IPS-15b (cell line): ENCODE measurements around the gene VSTM2B.

Experiments
- H3K27me3 ChIP-seq: one replicate; pipeline ENCODE4 v1.6.1; 2013; ENCODE audit warnings: low read length; ENCODE audit not compliant: control insufficient read depth, insufficient read depth
- H3K36me3 ChIP-seq: one replicate; pipeline ENCODE4 v1.6.1; 2013; ENCODE audit warnings: low read length; ENCODE audit not compliant: control insufficient read depth, insufficient read depth
- H3K4me1 ChIP-seq: one replicate; pipeline ENCODE4 v1.6.1; 2013; ENCODE audit warnings: mild to moderate bottlenecking, low read length; ENCODE audit not compliant: control insufficient read depth, insufficient read depth
- H3K4me3 ChIP-seq: one replicate; pipeline ENCODE4 v1.5.1; 2013; ENCODE audit warnings: low read depth, low read length
- H3K9ac ChIP-seq: one replicate; pipeline ENCODE4 v1.6.1; 2013; ENCODE audit warnings: low read depth, mild to moderate bottlenecking, low read length
- H3K9me3 ChIP-seq: one replicate; pipeline ENCODE4 v1.6.1; 2013; ENCODE audit warnings: mild to moderate bottlenecking, low read length; ENCODE audit not compliant: control insufficient read depth, insufficient read depth

Gene VSTM2B

GRCh38 chr19:29535214-29535831, 9.5 kb downstream of the VSTM2B start:
- no peaks in the 10 kb centered on the region for H3K36me3 ChIP-seq
- no peak overlapping the region for H3K4me3 ChIP-seq
- H3K9ac ChIP-seq = no peak overlapping the region
- H3K27me3 ChIP-seq = peaks cover 14% of the 10 kb centered on the region
- no peaks in the 10 kb centered on the region for H3K9me3 ChIP-seq
- no peaks in the 10 kb centered on the region for H3K4me1 ChIP-seq

GRCh38 chr19:29535984-29536508, 10.3 kb downstream of the VSTM2B start:
- no peaks in the 10 kb centered on the region for H3K4me1 ChIP-seq
- H3K36me3 ChIP-seq = no peaks in the 10 kb centered on the region
- peaks cover 8% of the 10 kb centered on the region for H3K27me3 ChIP-seq
- no peaks in the 10 kb centered on the region for H3K9me3 ChIP-seq
- no peak overlapping the region for H3K9ac ChIP-seq
- no peak overlapping the region for H3K4me3 ChIP-seq

DNA sequence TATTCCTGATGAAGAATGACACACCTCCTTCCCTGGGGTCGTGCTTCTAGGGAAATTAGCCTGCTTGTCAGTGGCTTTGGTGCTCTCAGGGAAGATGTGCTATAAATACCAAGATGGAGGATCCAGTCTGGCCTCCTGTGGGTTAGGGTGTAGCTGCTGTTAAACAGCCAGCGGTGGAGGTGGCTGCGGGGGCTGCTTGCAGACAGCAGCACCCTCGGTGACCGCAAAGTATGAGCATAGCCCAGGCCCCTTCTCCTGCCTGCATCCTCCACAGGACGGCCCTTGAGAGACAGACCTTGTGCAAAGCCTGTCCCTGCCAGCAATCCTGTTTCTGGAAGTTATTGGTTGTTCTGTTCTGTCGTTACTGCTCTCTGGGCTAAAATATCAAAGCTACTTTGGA, 11.4 kb downstream of the VSTM2B start:
- no peaks in the 10 kb centered on the region for H3K4me1 ChIP-seq

GRCh38 chr19:29537601-29538000, 11.8 kb downstream of the VSTM2B start:
- H3K4me3 ChIP-seq = no peak overlapping the region
- no peaks in the 10 kb centered on the region for H3K27me3 ChIP-seq
- H3K36me3 ChIP-seq = no peaks in the 10 kb centered on the region
- no peaks in the 10 kb centered on the region for H3K9me3 ChIP-seq
- H3K9ac ChIP-seq = no peak overlapping the region
- H3K4me1 ChIP-seq = no peaks in the 10 kb centered on the region

More for the DNA sequence above, 11.4 kb downstream of the VSTM2B start:
- H3K9ac ChIP-seq = no peak overlapping the region
- H3K4me3 ChIP-seq = no peak overlapping the region
- H3K36me3 ChIP-seq = no peaks in the 10 kb centered on the region
- H3K27me3 ChIP-seq = no peaks in the 10 kb centered on the region
- no peaks in the 10 kb centered on the region for H3K9me3 ChIP-seq

DNA sequence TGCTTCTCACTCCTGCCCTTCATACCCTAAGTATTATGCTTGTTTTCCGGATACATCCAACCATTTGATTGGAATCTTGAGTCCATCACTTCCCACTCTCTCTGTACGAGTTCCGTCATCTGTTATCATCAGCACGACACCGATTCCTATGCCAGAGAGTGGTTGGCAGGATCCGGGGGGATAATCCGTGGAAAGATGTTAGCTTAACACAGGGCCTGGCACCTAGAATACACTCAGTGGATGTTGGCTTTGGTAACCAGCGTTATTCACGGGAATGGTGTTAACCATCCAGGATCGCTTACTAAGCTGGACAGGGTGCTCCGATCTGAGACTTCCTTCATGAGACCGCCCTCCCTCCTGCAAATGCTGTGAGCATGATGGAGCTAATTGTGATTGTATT, 12.4 kb downstream of the VSTM2B start:
- H3K4me1 ChIP-seq = no peaks in the 10 kb centered on the region
- H3K4me3 ChIP-seq = no peak overlapping the region
- no peaks in the 10 kb centered on the region for H3K9me3 ChIP-seq
- no peak overlapping the region for H3K9ac ChIP-seq
- H3K27me3 ChIP-seq = no peaks in the 10 kb centered on the region
- no peaks in the 10 kb centered on the region for H3K36me3 ChIP-seq

DNA sequence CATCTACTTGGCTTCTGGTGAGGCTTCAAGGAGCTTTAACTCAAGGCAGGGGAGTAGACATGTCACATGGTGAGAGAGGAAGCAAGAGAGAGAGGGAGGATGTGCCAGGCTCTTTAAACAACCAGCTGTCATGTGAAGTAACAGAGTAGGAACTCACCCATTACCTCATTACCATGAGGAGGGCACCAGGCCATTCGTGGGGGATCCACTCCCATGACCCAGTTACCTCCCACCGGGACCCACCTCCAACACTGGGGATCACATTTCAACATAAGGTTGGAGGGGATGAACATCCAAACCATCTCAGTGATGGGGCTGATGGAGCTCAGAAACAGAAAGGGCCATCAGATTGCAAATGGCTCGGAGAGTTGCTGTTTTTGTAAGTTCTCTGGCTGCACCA, 12.9 kb downstream of the VSTM2B start:
- Histone ChIP-seq H3K9me3 (no peaks in the 10 kb centered on the region), H3K9ac (no peak overlapping the region), H3K36me3 (no peaks in the 10 kb centered on the region), H3K27me3 (no peaks in the 10 kb centered on the region), H3K4me1 (no peaks in the 10 kb centered on the region), H3K4me3 (no peak overlapping the region)

DNA sequence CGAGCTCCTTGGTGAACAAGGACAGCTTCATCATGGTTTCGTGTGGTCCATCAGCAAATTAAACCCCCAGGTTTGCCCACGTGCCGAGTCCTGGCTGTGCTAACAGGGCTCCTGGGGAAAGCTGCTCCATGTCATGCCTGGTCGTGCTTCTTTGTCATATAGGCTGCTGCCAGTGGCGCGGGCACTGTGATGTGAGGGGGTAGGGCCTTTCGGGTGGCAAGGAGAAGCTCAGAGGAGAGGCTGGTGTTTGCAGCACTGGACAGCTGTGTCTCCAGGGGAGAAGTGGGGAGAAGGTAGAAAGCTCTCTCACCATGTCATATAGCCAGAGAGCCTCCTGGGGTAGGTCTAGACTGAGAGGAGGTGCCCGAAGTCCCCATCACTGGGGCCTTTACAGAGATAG, 13.3 kb downstream of the VSTM2B start:
- Histone ChIP-seq H3K36me3 (no peaks in the 10 kb centered on the region), H3K4me3 (no peak overlapping the region), H3K27me3 (no peaks in the 10 kb centered on the region), H3K4me1 (no peaks in the 10 kb centered on the region), H3K9me3 (no peaks in the 10 kb centered on the region), H3K9ac (no peak overlapping the region)

- H3K4me3 ChIP-seq = no peak overlapping the region
- H3K4me1 ChIP-seq = no peaks in the 10 kb centered on the region
- H3K36me3 ChIP-seq = no peaks in the 10 kb centered on the region
- H3K9ac ChIP-seq = no peak overlapping the region
- no peaks in the 10 kb centered on the region for H3K27me3 ChIP-seq
- no peaks in the 10 kb centered on the region for H3K9me3 ChIP-seq
Observed at GRCh38 chr19:29539670-29540069, 13.9 kb downstream of the VSTM2B start.

GRCh38 chr19:29540114-29540513, 14.3 kb downstream of the VSTM2B start:
- no peaks in the 10 kb centered on the region for H3K36me3 ChIP-seq
- no peak overlapping the region for H3K9ac ChIP-seq
- H3K4me3 ChIP-seq = no peak overlapping the region
- H3K9me3 ChIP-seq = no peaks in the 10 kb centered on the region
- H3K4me1 ChIP-seq = no peaks in the 10 kb centered on the region
- no peaks in the 10 kb centered on the region for H3K27me3 ChIP-seq

DNA sequence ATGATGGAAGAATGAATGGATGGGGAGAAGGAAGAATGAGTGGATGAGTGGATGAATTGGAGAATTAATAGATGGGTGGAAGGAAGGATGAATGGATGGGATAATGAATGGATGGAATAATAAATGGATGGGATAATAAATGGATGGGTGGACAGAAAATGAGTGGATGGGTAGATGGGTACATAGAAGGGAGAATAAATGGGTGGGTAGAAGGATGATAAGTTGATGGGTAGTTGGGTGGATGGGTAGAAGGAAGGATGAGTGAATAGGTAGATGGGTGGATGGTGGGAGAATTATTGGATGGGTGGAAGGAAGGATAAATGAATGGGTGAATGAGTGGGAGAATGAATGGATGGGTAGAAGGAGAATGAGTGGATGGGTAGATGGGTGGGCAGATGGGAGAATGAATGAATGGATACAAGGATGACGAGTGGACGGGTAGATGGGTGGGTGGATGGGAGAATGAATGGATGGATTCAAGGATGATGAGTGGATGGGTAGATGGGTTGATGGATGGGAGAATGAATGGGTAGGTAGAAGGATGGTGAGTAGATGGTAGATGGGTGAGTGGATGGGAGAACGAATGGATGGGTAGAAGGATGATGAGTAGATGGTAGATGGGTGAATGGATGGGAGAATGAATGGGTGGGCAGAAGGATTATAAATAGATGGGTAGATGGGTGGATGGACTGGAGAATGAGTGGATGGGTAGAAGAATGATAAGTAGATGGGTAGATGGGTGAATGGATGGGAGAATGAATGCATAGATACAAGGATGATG, 15.9 kb downstream of the VSTM2B start:
- H3K36me3 ChIP-seq = no peaks in the 10 kb centered on the region
- no peaks in the 10 kb centered on the region for H3K4me1 ChIP-seq
- no peaks in the 10 kb centered on the region for H3K27me3 ChIP-seq
- no peak overlapping the region for H3K9ac ChIP-seq
- H3K4me3 ChIP-seq = no peak overlapping the region
- H3K9me3 ChIP-seq = no peaks in the 10 kb centered on the region

- Histone ChIP-seq H3K9ac (no peak overlapping the region), H3K36me3 (no peaks in the 10 kb centered on the region), H3K4me3 (no peak overlapping the region), H3K4me1 (no peaks in the 10 kb centered on the region), H3K27me3 (no peaks in the 10 kb centered on the region), H3K9me3 (no peaks in the 10 kb centered on the region)
Observed at GRCh38 chr19:29542327-29542726, 16.5 kb downstream of the VSTM2B start.

GRCh38 chr19:29542776-29543175, 17.0 kb downstream of the VSTM2B start:
- Histone ChIP-seq H3K27me3 (no peaks in the 10 kb centered on the region), H3K9ac (no peak overlapping the region), H3K9me3 (no peaks in the 10 kb centered on the region), H3K36me3 (no peaks in the 10 kb centered on the region), H3K4me1 (no peaks in the 10 kb centered on the region), H3K4me3 (no peak overlapping the region)
